Caco-2 (cell line): Measurements from ENCODE around the gene TIGD4. TPM values are rescaled to one million over a fixed set of nuclear protein-coding genes. Genes with fewer than 3 reads are reported as not detected.

Experiments used
- BruUV-seq: library from RNA; stranded (reverse); fragments of 400-500 nt; replicated peaks from 2 replicates; lab custom pipeline; 2021; lab: Mats Ljungman, UMichigan
- CTCF ChIA-PET: fragments of 300-600 bp; sonication (Branson Sonifier 250); formaldehyde crosslinking; loops from one replicate; lab custom pipeline; 2022; ENCODE audit warnings: antibody characterized with exemption; lab: Charles Lee
- POLR2A ChIA-PET: fragments of 300-600 bp; sonication (Branson Sonifier 250); formaldehyde crosslinking; loops from one replicate; lab custom pipeline; 2022; ENCODE audit warnings: antibody characterized with exemption; lab: Charles Lee
- DNase-seq, 2 experiments: peaks; one replicate each; pipeline versions ENCODE4 v3.0.0 to v3.0.0-alpha.2; 2020 to 2022
- H3K27me3 ChIP-seq: replicated peaks from 2 replicates; pipeline ENCODE4 v1.6.0; 2011; ENCODE audit warnings: low read length; ENCODE audit not compliant: control insufficient read depth, insufficient read depth
- H3K36me3 ChIP-seq: 2 replicates; pipeline ENCODE4 v1.5.1; 2011; ENCODE audit warnings: low read length; ENCODE audit not compliant: control insufficient read depth, insufficient read depth
- H3K4me1 ChIP-seq: fragments of 250-450 bp; sonication (Bioruptor Pico); 2 replicates; pipeline ENCODE4 v1.5.1; 2020; ENCODE audit warnings: mild to moderate bottlenecking
- H3K4me3 ChIP-seq: 2 replicates; pipeline ENCODE4 v1.5.1; 2011; ENCODE audit warnings: low read depth, mild to moderate bottlenecking, control low read depth, low read length
- H3K9me3 ChIP-seq: fragments of 250-450 bp; sonication (Bioruptor Pico); 2 replicates; pipeline ENCODE4 v1.5.1; 2020; ENCODE audit warnings: mild to moderate bottlenecking, moderate library complexity
- H3K27ac Mint-ChIP-seq: one replicate; pipeline ENCODE4 v1.8.0; 2022; ENCODE audit warnings: mixed read lengths; ENCODE audit not compliant: unreplicated experiment
- H3K27me3 Mint-ChIP-seq: one replicate; pipeline ENCODE4 v1.8.0; 2022; ENCODE audit warnings: mixed read lengths; ENCODE audit not compliant: insufficient read depth, unreplicated experiment
- H3K36me3 Mint-ChIP-seq: one replicate; pipeline ENCODE4 v1.8.0; 2022; ENCODE audit warnings: mild to moderate bottlenecking, mixed read lengths; ENCODE audit not compliant: insufficient read depth, unreplicated experiment
- H3K4me1 Mint-ChIP-seq: one replicate; pipeline ENCODE4 v1.8.0; 2022; ENCODE audit warnings: low read depth, mixed read lengths; ENCODE audit not compliant: unreplicated experiment
- H3K4me3 Mint-ChIP-seq: one replicate; pipeline ENCODE4 v1.8.0; 2022; ENCODE audit warnings: mild to moderate bottlenecking, moderate library complexity, mixed read lengths; ENCODE audit not compliant: unreplicated experiment
- H3K9me3 Mint-ChIP-seq: one replicate; pipeline ENCODE4 v1.8.0; 2022; ENCODE audit warnings: mixed read lengths; ENCODE audit not compliant: unreplicated experiment
- intact Hi-C: fragments of 100-400 bp; cut with micrococcal nuclease; formaldehyde crosslinking; loops from one replicate; pipeline ENCODE4 v1.10.0; 2022; ENCODE audit not compliant: unreplicated experiment
- total RNA-seq: library from RNA; stranded (reverse); gene quantifications from 2 replicates; pipeline ENCODE4 v1.2.3, GENCODE V29; 2022
- TF ChIP-seq, protein P1 (sequence below), 2 experiments: fragments of 200-600 bp in 1 of 2; IDR thresholded peaks; 1 replicate in 1 of 2; 2 replicates in 1 of 2; pipeline versions ENCODE4 v1.5.1 to v1.8.0; 2011 to 2022; ENCODE audit warnings: antibody characterized with exemption in 1 of 2, control low read depth in 1 of 2, inconsistent platforms in 1 of 2, low read depth in 1 of 2, low read length in 1 of 2, mild to moderate bottlenecking in 1 of 2, moderate library complexity in 1 of 2; ENCODE audit not compliant: insufficient read depth in 1 of 2, severe bottlenecking in 1 of 2, unreplicated experiment in 1 of 2

The TIGD4 gene
- total RNA-seq, 1 experiment from 2014 or later = 1.0 TPM

DNA sequence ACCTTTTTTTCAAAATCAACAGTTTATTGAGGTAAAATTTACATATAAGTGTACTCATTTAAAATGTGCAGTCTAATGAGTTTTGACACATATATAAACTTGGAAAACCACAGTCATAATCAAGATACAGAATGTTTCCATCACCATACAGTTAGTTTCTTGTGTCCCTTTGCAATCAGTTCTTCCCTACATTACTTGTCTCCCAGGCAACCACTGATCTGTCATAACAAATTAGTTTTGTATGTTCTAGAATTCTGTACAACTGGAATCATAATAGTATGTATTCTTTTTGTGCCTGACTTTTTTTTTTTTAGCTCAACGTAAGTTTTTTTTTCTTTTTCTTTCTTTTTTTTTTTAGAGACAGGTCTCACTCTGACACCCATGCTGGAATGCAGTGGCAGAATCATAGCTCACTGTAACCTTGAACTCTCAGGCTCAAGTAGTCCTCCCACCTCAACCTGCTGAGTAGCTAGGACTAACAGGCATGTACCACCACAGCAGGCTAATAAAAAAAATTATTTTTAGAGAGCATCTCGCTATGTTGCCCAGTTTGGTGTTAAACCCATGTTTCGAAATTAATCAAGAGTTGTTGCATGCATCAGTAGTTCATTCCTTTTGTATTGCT is 27.1 kb upstream of the TIGD4 start:
- Histone ChIP-seq H3K4me3 (no peak overlapping the region), H3K36me3 (no peaks in the 10 kb centered on the region), H3K27me3 (no peaks in the 10 kb centered on the region), H3K9me3 (no peaks in the 10 kb centered on the region), H3K4me1 (no peaks in the 10 kb centered on the region)
- Mint-ChIP-seq H3K27ac (no peak overlapping the region), H3K36me3 (no peaks in the 10 kb centered on the region), H3K4me1 (peaks cover 6% of the 10 kb centered on the region), H3K9me3 (no peaks in the 10 kb centered on the region), H3K4me3 (no peak overlapping the region), H3K27me3 (no peaks in the 10 kb centered on the region)
- DNase-seq = no peak
- CTCF ChIA-PET = no interaction called here
- POLR2A ChIA-PET = no interaction called here
- TF ChIP-seq, protein P1, sequence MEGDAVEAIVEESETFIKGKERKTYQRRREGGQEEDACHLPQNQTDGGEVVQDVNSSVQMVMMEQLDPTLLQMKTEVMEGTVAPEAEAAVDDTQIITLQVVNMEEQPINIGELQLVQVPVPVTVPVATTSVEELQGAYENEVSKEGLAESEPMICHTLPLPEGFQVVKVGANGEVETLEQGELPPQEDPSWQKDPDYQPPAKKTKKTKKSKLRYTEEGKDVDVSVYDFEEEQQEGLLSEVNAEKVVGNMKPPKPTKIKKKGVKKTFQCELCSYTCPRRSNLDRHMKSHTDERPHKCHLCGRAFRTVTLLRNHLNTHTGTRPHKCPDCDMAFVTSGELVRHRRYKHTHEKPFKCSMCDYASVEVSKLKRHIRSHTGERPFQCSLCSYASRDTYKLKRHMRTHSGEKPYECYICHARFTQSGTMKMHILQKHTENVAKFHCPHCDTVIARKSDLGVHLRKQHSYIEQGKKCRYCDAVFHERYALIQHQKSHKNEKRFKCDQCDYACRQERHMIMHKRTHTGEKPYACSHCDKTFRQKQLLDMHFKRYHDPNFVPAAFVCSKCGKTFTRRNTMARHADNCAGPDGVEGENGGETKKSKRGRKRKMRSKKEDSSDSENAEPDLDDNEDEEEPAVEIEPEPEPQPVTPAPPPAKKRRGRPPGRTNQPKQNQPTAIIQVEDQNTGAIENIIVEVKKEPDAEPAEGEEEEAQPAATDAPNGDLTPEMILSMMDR (IDR thresholded peaks at IDR 0.05; ENCODE audit: insufficient read depth in 1 of 2, low read depth in 1 of 2, low read length in 1 of 2, severe bottlenecking in 1 of 2, unreplicated experiment in 1 of 2) = no peak
- no TSS peak for BruUV-seq
- intact Hi-C loops = no loop called here

DNA sequence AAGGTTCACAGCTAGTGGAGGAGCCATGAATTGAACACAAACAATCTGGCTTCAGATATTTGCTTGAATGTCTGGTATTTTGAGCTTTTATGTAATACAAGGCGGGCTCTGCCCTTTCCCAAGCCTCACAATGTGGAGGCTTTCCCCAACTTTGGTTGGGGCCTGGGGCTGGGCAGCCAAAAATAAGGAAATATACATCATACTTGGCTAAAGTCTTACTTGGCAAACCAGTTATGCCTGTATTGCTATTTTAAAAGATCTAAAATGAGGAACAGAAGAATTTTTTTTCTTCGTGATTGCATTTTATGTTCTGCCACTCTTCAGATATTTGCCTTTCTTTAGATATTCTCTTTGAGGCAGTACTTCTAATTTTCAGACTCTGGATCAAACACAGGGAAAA is 26.3 kb upstream of the TIGD4 start:
- Mint-ChIP-seq H3K27ac (no peak overlapping the region), H3K9me3 (no peaks in the 10 kb centered on the region), H3K36me3 (no peaks in the 10 kb centered on the region), H3K4me3 (no peak overlapping the region), H3K4me1 (peaks cover under 1% of the 10 kb centered on the region), H3K27me3 (no peaks in the 10 kb centered on the region)
- TF ChIP-seq, protein P1 (IDR thresholded peaks at IDR 0.05; ENCODE audit: insufficient read depth in 1 of 2, low read depth in 1 of 2, low read length in 1 of 2, severe bottlenecking in 1 of 2, unreplicated experiment in 1 of 2) = no peak
- DNase-seq = no peak
- intact Hi-C loops = no loop called here
- no peaks in the 10 kb centered on the region for H3K9me3 ChIP-seq
- H3K4me3 ChIP-seq = no peak overlapping the region
- ChIA-PET POLR2A (interaction anchor here (0.5 kb wide), 1 partner anchor 1321 kb away, joined by 3 read pairs; no protein-coding TSS in a partner anchor), CTCF (interaction anchor here (0.6 kb wide), 1 partner anchor 277 kb away, joined by 3 read pairs; no protein-coding TSS in a partner anchor)
- H3K36me3 ChIP-seq = no peaks in the 10 kb centered on the region
- no peaks in the 10 kb centered on the region for H3K4me1 ChIP-seq
- H3K27me3 ChIP-seq = no peaks in the 10 kb centered on the region
- no TSS peak for BruUV-seq

DNA sequence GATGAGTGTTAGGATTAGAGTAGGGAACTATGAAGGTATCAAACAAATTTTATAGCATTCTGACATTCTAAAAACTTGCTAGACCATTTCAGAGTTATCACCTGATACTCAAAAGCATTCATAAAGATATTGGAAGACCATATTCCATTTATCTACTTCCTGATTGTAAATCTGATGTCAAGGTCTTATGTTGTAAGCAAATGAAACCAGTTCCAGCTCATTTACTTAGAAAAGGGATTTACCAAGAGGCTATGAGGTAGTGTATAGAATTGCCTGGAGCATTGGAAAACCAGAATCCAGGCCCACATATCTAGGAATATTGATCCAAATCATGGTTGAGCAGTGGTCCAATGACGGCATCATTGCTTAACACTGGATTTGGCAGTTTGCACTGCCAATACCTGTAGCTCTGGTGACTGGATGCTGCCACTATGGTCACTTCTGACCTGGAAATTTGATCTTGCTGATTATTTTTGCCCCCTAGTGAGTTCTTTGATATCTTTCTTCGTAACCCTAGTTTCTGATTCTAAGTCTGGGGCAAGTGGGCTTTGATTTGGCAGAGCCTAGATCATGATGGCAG is 25.6 kb upstream of the TIGD4 start:
- no peaks in the 10 kb centered on the region for H3K9me3 ChIP-seq

More for the DNA sequence above, 25.6 kb upstream of the TIGD4 start:
- H3K4me3 Mint-ChIP-seq = no peak overlapping the region
- no peaks in the 10 kb centered on the region for H3K36me3 ChIP-seq
- BruUV-seq = no TSS peak
- ChIA-PET CTCF (interaction anchor here (0.6 kb wide), 1 partner anchor 278 kb away, joined by 3 read pairs; no protein-coding TSS in a partner anchor), POLR2A (interaction anchor here (0.5 kb wide), 1 partner anchor 1320 kb away, joined by 3 read pairs; no protein-coding TSS in a partner anchor)
- DNase-seq = no peak
- no peaks in the 10 kb centered on the region for H3K4me1 Mint-ChIP-seq
- H3K4me3 ChIP-seq = no peak overlapping the region
- intact Hi-C loops = no loop called here
- H3K27me3 Mint-ChIP-seq = no peaks in the 10 kb centered on the region
- no peaks in the 10 kb centered on the region for H3K9me3 Mint-ChIP-seq
- TF ChIP-seq, protein P1 (IDR thresholded peaks at IDR 0.05; ENCODE audit: insufficient read depth in 1 of 2, low read depth in 1 of 2, low read length in 1 of 2, severe bottlenecking in 1 of 2, unreplicated experiment in 1 of 2) = no peak
- no peaks in the 10 kb centered on the region for H3K36me3 Mint-ChIP-seq
- H3K4me1 ChIP-seq = no peaks in the 10 kb centered on the region
- no peaks in the 10 kb centered on the region for H3K27me3 ChIP-seq
- no peak overlapping the region for H3K27ac Mint-ChIP-seq
